ENCODE results near the gene BACH2. TPM values are rescaled to one million over a fixed set of nuclear protein-coding genes. Genes with fewer than 3 reads are reported as not detected.

BACH2 gene
- total RNA-seq, 4 donors from 2014 or later = 3.6 to 13.4 (median 7.5) TPM

DNA sequence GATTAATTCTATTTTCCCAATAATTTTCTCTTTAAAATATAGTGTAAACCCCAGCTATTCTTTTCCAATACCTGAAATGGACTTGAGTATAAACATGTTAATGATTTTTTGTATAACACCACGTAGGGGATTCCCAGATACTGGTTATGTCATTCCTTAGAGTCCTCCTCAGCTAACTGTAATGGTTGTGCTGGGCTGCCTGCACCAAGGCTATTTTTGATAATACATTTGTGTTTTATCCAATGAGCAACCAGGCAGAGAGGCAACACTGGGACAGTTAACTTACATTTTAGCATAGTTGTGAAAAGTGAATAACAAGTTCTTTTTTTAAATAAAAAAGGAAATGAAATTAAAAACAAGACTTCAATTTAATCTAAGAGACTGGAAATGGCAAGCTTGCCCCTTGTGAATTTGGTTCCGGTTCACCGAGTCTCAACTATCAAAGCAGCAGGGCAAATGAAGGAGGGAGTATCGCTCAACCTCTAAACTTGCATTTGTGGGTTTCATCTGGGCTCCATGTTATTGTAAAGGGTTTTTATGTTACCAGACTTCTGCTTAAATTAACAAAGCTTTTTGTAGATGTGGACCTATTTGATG, 18.8 kb upstream of the BACH2 start:
- in situ Hi-C loops (cut with MboI; ENCODE audit: low sequenced_read_pairs in 4 of 4) (no loop called here), intact Hi-C loops (cut with DNase I; ENCODE audit: low total_unique reads) (no loop called here)
- no peak overlapping the region for H3K4me3 ChIP-seq
- no peaks in the 10 kb centered on the region for H3K27me3 ChIP-seq
- DNase-seq = no peak
- ATAC-seq = no peak
- H3K27ac ChIP-seq = no peak overlapping the region
- no peaks in the 10 kb centered on the region for H3K9me3 ChIP-seq
- H3K4me1 ChIP-seq = no peaks in the 10 kb centered on the region
- no peaks in the 10 kb centered on the region for H3K36me3 ChIP-seq
- no peak for TF ChIP-seq POLR2A (IDR thresholded peaks at IDR 0.05)
- TF ChIP-seq, protein P1, sequence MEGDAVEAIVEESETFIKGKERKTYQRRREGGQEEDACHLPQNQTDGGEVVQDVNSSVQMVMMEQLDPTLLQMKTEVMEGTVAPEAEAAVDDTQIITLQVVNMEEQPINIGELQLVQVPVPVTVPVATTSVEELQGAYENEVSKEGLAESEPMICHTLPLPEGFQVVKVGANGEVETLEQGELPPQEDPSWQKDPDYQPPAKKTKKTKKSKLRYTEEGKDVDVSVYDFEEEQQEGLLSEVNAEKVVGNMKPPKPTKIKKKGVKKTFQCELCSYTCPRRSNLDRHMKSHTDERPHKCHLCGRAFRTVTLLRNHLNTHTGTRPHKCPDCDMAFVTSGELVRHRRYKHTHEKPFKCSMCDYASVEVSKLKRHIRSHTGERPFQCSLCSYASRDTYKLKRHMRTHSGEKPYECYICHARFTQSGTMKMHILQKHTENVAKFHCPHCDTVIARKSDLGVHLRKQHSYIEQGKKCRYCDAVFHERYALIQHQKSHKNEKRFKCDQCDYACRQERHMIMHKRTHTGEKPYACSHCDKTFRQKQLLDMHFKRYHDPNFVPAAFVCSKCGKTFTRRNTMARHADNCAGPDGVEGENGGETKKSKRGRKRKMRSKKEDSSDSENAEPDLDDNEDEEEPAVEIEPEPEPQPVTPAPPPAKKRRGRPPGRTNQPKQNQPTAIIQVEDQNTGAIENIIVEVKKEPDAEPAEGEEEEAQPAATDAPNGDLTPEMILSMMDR (IDR thresholded peaks at IDR 0.05 in 4 of 5, conservative IDR thresholded peaks at IDR 0.05 in 1 of 5) = no peak

DNA sequence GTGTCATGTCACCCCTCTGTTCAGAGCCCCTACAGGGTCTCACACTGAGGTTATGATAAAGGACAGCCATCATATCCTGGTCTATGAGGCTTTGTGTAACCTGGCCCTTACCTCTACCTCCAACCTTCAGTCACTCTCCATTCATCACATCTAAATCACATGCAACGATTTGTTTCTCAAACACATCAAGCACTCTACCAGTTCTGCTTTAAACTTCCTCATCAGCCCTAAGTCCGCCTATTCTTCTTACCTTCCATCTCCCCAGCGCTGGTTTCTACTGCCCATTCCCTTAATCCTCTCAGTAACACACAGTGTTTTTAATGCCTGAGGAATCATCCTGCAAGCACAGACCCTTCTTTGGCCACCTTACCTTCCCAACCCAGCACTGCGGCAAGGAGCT, 17.9 kb upstream of the BACH2 start:
- ATAC-seq = no peak
- in situ Hi-C loops (cut with MboI; ENCODE audit: low sequenced_read_pairs in 4 of 4) (no loop called here), intact Hi-C loops (cut with DNase I; ENCODE audit: low total_unique reads) (no loop called here)
- Histone ChIP-seq H3K4me1 (no peaks in the 10 kb centered on the region), H3K27me3 (no peaks in the 10 kb centered on the region), H3K36me3 (no peaks in the 10 kb centered on the region), H3K27ac (no peak overlapping the region), H3K9me3 (no peaks in the 10 kb centered on the region), H3K4me3 (no peak overlapping the region)
- TF ChIP-seq, protein P1 (IDR thresholded peaks at IDR 0.05 in 4 of 5, conservative IDR thresholded peaks at IDR 0.05 in 1 of 5) = no peak
- no peak for TF ChIP-seq POLR2A (IDR thresholded peaks at IDR 0.05)
- no peak for DNase-seq

DNA sequence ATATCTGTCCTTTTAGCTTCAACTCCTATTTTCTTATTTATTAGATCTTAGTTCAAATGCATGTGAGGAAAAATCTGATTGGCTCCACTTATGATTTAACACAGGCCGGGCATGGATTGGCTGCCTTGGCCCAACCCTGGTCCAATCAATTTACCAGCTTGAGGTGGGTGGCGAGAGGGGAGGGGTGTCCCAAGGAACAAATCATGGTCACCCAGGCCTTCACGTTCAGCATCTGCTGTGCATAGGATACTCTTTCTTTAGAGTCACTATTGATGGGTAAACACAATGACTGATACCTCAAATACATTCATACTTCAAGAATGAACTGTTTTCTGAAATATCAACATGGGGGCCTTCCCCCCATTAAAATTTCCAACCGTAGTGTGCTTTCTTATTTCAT, 14.9 kb upstream of the BACH2 start:
- H3K4me1 ChIP-seq = no peaks in the 10 kb centered on the region
- no peak overlapping the region for H3K4me3 ChIP-seq
- H3K27ac ChIP-seq = no peak overlapping the region
- H3K9me3 ChIP-seq = no peaks in the 10 kb centered on the region
- no peak for TF ChIP-seq POLR2A (IDR thresholded peaks at IDR 0.05)
- TF ChIP-seq, protein P1 (IDR thresholded peaks at IDR 0.05 in 4 of 5, conservative IDR thresholded peaks at IDR 0.05 in 1 of 5) = no peak
- H3K36me3 ChIP-seq = no peaks in the 10 kb centered on the region
- in situ Hi-C loops (cut with MboI; ENCODE audit: low sequenced_read_pairs in 4 of 4) (no loop called here), intact Hi-C loops (cut with DNase I; ENCODE audit: low total_unique reads) (no loop called here)
- no peaks in the 10 kb centered on the region for H3K27me3 ChIP-seq
- DNase-seq (no peak), ATAC-seq (no peak)

DNA sequence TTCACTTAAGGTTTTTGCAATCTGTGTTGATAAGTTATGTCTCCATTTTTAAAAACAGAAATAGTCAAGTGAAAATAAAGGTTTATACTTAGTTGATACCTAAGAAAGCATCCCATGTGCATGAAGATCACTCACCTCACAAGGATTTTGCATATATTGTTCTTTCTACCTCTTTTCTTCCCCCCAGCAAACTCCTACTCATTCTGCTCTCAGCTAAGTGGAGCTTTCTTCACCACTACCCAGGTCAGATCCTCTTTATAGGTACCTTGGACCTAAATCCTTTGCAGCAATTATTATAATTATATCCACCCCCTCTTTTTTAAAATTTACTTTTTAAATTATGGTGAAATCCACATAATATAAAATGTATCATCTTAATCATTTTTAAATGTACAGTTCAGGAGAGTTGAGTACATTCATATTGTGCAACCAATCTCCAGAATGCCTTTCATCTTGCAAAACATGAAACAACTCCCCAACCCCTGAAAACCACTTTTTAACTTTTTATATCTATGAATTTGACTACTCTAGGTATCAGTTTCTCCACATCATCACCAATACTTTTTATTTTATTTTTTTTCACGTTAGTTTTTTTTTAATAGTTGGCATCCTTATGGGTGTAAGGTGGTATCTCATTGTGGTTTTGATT, 9.3 kb upstream of the BACH2 start:
- Histone ChIP-seq H3K27me3 (no peaks in the 10 kb centered on the region), H3K9me3 (no peaks in the 10 kb centered on the region), H3K27ac (no peak overlapping the region), H3K4me3 (no peak overlapping the region), H3K36me3 (no peaks in the 10 kb centered on the region), H3K4me1 (no peaks in the 10 kb centered on the region)
- ATAC-seq (no peak), DNase-seq (no peak)
- in situ Hi-C loops (cut with MboI; ENCODE audit: low sequenced_read_pairs in 4 of 4) = loop anchor here in 1 of 4 donors (10.0 kb wide), 1 partner anchor 331 kb away; no protein-coding TSS in a partner anchor
- intact Hi-C loops (cut with DNase I; ENCODE audit: low total_unique reads) = no loop called here
- TF ChIP-seq, protein P1 (IDR thresholded peaks at IDR 0.05 in 4 of 5, conservative IDR thresholded peaks at IDR 0.05 in 1 of 5) = no peak
- TF ChIP-seq POLR2A (IDR thresholded peaks at IDR 0.05) = no peak
